ENCODE data around the gene SDC1. TPM values are rescaled to one million over a fixed set of nuclear protein-coding genes. Genes with fewer than 3 reads are reported as not detected.

Gene SDC1
- total RNA-seq, 1 donor from 2014 or later = 74.3 TPM

DNA sequence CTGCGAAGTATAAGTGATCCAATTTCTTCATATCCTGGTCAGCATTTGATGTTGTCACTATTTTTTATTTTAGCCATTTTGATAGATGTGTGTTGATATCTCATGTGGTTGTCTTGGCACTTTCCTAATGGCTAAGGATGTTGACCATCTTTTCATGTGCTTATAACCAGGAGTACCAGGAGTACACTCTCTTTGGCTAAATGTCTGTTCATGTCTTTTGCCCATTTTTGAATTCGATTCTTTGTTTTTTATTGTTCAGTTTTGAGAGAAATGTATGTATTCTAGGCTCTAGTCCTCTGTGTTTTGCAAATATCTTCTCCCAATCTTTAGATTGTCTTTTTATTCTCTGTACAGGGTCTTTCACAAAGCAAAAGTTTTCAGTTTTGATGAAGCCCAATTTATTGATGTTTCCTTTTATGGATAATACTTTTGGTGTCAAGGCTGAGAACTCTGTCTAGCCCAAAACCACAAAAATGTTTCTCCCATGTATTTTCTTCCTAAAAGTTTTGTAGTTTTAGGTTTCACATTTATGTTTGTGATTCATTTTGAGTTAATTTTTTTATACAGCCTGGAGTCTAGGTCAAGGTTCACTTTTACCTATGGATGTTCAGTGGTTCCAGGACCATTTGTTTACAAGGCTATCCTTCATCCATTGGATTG lies 65.4 kb downstream of the SDC1 start:
- no peak overlapping the region for H3K4me2 ChIP-seq (ENCODE audit: low read length)
- H3K4me1 ChIP-seq (ENCODE audit: insufficient read depth, low read length) = peaks cover 8% of the 10 kb centered on the region
- Mint-ChIP-seq H3K4me1 (ENCODE audit: low read depth, unreplicated experiment) (peaks cover 7% of the 10 kb centered on the region), H3K9me3 (ENCODE audit: unreplicated experiment) (peaks cover 8% of the 10 kb centered on the region), H3K27me3 (ENCODE audit: low read depth, unreplicated experiment) (no peaks in the 10 kb centered on the region), H3K36me3 (ENCODE audit: low read depth, unreplicated experiment) (no peaks in the 10 kb centered on the region), H3K27ac (ENCODE audit: unreplicated experiment) (no peak overlapping the region), H3K4me3 (ENCODE audit: unreplicated experiment) (no peak overlapping the region)
- no peaks in the 10 kb centered on the region for H3K79me2 ChIP-seq (ENCODE audit: insufficient read depth, low read length)
- no peak overlapping the region for H3K9ac ChIP-seq (ENCODE audit: low read length)
- no peak overlapping the region for H3K4me3 ChIP-seq (ENCODE audit: insufficient read depth, low read depth, low read length)
- no peak for TF ChIP-seq EZH2 (IDR thresholded peaks at IDR 0.05; ENCODE audit: insufficient read depth, low read length)
- TF ChIP-seq, protein P1, sequence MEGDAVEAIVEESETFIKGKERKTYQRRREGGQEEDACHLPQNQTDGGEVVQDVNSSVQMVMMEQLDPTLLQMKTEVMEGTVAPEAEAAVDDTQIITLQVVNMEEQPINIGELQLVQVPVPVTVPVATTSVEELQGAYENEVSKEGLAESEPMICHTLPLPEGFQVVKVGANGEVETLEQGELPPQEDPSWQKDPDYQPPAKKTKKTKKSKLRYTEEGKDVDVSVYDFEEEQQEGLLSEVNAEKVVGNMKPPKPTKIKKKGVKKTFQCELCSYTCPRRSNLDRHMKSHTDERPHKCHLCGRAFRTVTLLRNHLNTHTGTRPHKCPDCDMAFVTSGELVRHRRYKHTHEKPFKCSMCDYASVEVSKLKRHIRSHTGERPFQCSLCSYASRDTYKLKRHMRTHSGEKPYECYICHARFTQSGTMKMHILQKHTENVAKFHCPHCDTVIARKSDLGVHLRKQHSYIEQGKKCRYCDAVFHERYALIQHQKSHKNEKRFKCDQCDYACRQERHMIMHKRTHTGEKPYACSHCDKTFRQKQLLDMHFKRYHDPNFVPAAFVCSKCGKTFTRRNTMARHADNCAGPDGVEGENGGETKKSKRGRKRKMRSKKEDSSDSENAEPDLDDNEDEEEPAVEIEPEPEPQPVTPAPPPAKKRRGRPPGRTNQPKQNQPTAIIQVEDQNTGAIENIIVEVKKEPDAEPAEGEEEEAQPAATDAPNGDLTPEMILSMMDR (IDR thresholded peaks at IDR 0.05; ENCODE audit: insufficient read depth, low read depth, low read length) = no peak
- FAIRE-seq (peak; percentile 23), DNase-seq (ENCODE audit: low read depth) (no peak)
- no peaks in the 10 kb centered on the region for H3K9me3 ChIP-seq (ENCODE audit: insufficient read depth, low read depth, low read length)
- no peak overlapping the region for H2AFZ ChIP-seq (ENCODE audit: low read depth, low read length)
- H4K20me1 ChIP-seq (ENCODE audit: insufficient read depth, low read length) = no peaks in the 10 kb centered on the region
- H3K36me3 ChIP-seq (ENCODE audit: insufficient read depth, low read length) = no peaks in the 10 kb centered on the region
- no peaks in the 10 kb centered on the region for H3K27me3 ChIP-seq (ENCODE audit: insufficient read depth, low read length)
- no peak overlapping the region for H3K27ac ChIP-seq (ENCODE audit: low read depth, low read length)

DNA sequence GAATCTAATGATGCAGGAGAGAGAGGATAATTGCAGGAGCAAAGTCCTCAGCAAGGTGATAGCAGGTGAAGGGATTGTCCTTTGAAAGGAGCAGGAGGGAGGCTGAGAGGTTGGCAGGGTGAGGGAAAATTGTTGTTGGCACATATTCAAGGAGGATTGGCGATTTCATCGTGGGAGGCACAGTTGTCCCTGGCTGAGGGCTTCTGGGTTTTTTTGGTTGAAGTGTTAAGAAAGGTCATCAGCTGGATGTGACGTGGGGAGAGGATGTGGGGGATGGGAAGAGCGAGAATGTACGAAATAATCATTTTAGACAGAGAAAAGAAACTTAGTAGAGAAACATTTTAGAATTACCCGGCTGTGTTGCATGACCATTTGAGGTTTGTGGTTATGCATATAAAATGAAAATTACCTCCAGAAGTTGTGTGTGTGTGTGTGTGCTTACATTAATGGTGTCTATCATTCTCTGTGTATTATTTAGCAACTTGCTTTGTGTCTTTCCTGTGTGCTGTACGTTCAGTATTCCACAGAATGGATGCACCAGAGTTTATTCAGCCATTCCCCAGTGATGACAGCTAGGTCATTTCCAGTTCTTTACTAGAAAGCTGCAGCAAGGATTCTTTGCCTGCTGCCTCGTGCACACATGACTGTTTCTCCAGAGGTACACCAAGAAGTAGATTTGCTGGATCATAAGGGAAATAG lies 67.6 kb downstream of the SDC1 start:
- H3K4me1 Mint-ChIP-seq (ENCODE audit: low read depth, unreplicated experiment) = peaks cover 7% of the 10 kb centered on the region
- Histone ChIP-seq H3K4me2 (ENCODE audit: low read length) (peak overlapping the region; percentile 24), H4K20me1 (ENCODE audit: insufficient read depth, low read length) (no peaks in the 10 kb centered on the region), H3K9me3 (ENCODE audit: insufficient read depth, low read depth, low read length) (no peaks in the 10 kb centered on the region), H3K79me2 (ENCODE audit: insufficient read depth, low read length) (no peaks in the 10 kb centered on the region), H3K27me3 (ENCODE audit: insufficient read depth, low read length) (no peaks in the 10 kb centered on the region), H3K4me3 (ENCODE audit: insufficient read depth, low read depth, low read length) (no peak overlapping the region), H3K27ac (ENCODE audit: low read depth, low read length) (no peak overlapping the region), H3K36me3 (ENCODE audit: insufficient read depth, low read length) (no peaks in the 10 kb centered on the region), H3K4me1 (ENCODE audit: insufficient read depth, low read length) (peaks cover 8% of the 10 kb centered on the region), H3K9ac (ENCODE audit: low read length) (no peak overlapping the region), H2AFZ (ENCODE audit: low read depth, low read length) (no peak overlapping the region)
- no peak overlapping the region for H3K4me3 Mint-ChIP-seq (ENCODE audit: unreplicated experiment)
- H3K9me3 Mint-ChIP-seq (ENCODE audit: unreplicated experiment) = peaks cover 10% of the 10 kb centered on the region
- no peaks in the 10 kb centered on the region for H3K27me3 Mint-ChIP-seq (ENCODE audit: low read depth, unreplicated experiment)
- no peak for FAIRE-seq
- DNase-seq (ENCODE audit: low read depth) = peak; percentile 25
- H3K27ac Mint-ChIP-seq (ENCODE audit: unreplicated experiment) = no peak overlapping the region
- no peak for TF ChIP-seq EZH2 (IDR thresholded peaks at IDR 0.05; ENCODE audit: insufficient read depth, low read length)
- TF ChIP-seq, protein P1 (IDR thresholded peaks at IDR 0.05; ENCODE audit: insufficient read depth, low read depth, low read length) = no peak
- H3K36me3 Mint-ChIP-seq (ENCODE audit: low read depth, unreplicated experiment) = no peaks in the 10 kb centered on the region

DNA sequence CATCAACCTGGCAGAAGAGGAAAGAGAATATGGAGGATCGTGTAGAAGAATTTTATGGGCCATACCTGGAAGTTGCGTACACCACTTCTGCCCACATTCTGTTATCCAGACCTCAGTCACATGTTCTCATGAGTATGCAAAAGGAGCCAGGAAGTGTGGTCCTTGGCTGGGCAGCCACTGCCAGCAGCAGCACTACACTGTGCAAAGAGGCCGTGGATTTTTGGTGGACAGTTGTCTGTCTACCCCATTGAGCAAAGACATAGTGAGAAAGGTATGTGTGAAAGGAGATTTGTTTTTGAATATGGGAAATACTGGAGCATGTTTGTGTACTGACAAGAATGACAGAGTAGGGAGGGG lies 68.1 kb downstream of the SDC1 start:
- no peak overlapping the region for H3K9ac ChIP-seq (ENCODE audit: low read length)
- H3K4me3 ChIP-seq (ENCODE audit: insufficient read depth, low read depth, low read length) = no peak overlapping the region
- H3K36me3 ChIP-seq (ENCODE audit: insufficient read depth, low read length) = no peaks in the 10 kb centered on the region
- no peak overlapping the region for H3K4me2 ChIP-seq (ENCODE audit: low read length)
- TF ChIP-seq, protein P1 (IDR thresholded peaks at IDR 0.05; ENCODE audit: insufficient read depth, low read depth, low read length) = no peak
- TF ChIP-seq EZH2 (IDR thresholded peaks at IDR 0.05; ENCODE audit: insufficient read depth, low read length) = no peak
- H4K20me1 ChIP-seq (ENCODE audit: insufficient read depth, low read length) = no peaks in the 10 kb centered on the region
- H3K79me2 ChIP-seq (ENCODE audit: insufficient read depth, low read length) = no peaks in the 10 kb centered on the region
- Mint-ChIP-seq H3K4me1 (ENCODE audit: low read depth, unreplicated experiment) (peaks cover 7% of the 10 kb centered on the region), H3K9me3 (ENCODE audit: unreplicated experiment) (peaks cover 10% of the 10 kb centered on the region), H3K27me3 (ENCODE audit: low read depth, unreplicated experiment) (no peaks in the 10 kb centered on the region), H3K27ac (ENCODE audit: unreplicated experiment) (no peak overlapping the region), H3K4me3 (ENCODE audit: unreplicated experiment) (no peak overlapping the region), H3K36me3 (ENCODE audit: low read depth, unreplicated experiment) (no peaks in the 10 kb centered on the region)
- no peaks in the 10 kb centered on the region for H3K27me3 ChIP-seq (ENCODE audit: insufficient read depth, low read length)
- H2AFZ ChIP-seq (ENCODE audit: low read depth, low read length) = no peak overlapping the region
- no peak overlapping the region for H3K27ac ChIP-seq (ENCODE audit: low read depth, low read length)
- no peaks in the 10 kb centered on the region for H3K9me3 ChIP-seq (ENCODE audit: insufficient read depth, low read depth, low read length)
- no peak for DNase-seq (ENCODE audit: low read depth)
- peaks cover 8% of the 10 kb centered on the region for H3K4me1 ChIP-seq (ENCODE audit: insufficient read depth, low read length)
- no peak for FAIRE-seq

Measured in astrocyte (in vitro differentiated cells and primary cell).